Stomach (tissue), 4 donors: ENCODE measurements around the gene CAPN2.

Experiments
- POLR2A ChIP-seq, 4 donors: fragments of 450-650 bp; IDR thresholded peaks; one replicate each; pipeline ENCODE4 v1.6.1; 2016; ENCODE audit warnings: antibody characterized with exemption in 4 of 4, control low read depth in 2 of 4, mild to moderate bottlenecking in 1 of 4, moderate library complexity in 1 of 4
- TF ChIP-seq, protein P1 (sequence below), 7 experiments: fragments of 450-650 bp in 4 of 7; fragments of 200-600 bp in 3 of 7; sonication (generic) in 3 of 7; IDR thresholded peaks; one replicate each; pipeline ENCODE4 v1.5.1; 2016 to 2019; ENCODE audit warnings: antibody characterized with exemption in 7 of 7, control low read depth in 2 of 7, mild to moderate bottlenecking in 1 of 7

- TF ChIP-seq, protein P1, sequence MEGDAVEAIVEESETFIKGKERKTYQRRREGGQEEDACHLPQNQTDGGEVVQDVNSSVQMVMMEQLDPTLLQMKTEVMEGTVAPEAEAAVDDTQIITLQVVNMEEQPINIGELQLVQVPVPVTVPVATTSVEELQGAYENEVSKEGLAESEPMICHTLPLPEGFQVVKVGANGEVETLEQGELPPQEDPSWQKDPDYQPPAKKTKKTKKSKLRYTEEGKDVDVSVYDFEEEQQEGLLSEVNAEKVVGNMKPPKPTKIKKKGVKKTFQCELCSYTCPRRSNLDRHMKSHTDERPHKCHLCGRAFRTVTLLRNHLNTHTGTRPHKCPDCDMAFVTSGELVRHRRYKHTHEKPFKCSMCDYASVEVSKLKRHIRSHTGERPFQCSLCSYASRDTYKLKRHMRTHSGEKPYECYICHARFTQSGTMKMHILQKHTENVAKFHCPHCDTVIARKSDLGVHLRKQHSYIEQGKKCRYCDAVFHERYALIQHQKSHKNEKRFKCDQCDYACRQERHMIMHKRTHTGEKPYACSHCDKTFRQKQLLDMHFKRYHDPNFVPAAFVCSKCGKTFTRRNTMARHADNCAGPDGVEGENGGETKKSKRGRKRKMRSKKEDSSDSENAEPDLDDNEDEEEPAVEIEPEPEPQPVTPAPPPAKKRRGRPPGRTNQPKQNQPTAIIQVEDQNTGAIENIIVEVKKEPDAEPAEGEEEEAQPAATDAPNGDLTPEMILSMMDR (IDR thresholded peaks at IDR 0.05) = no peak
- peak in 1 of 4 donors; percentile 52 for TF ChIP-seq POLR2A (IDR thresholded peaks at IDR 0.05)
Observed at GRCh38 chr1:223665592-223666312, 46.6 kb upstream of the CAPN2 start, which contains the start of gene CAPN8.
